ENCODE results near the gene GNAZ. TPM values are rescaled to one million over a fixed set of nuclear protein-coding genes. Genes with fewer than 3 reads are reported as not detected.

GNAZ gene
- polyA plus RNA-seq, 1 donor (not counting 4 experiments of a cell fraction or from before 2014, with no cell fraction given) = 0.03 TPM

DNA sequence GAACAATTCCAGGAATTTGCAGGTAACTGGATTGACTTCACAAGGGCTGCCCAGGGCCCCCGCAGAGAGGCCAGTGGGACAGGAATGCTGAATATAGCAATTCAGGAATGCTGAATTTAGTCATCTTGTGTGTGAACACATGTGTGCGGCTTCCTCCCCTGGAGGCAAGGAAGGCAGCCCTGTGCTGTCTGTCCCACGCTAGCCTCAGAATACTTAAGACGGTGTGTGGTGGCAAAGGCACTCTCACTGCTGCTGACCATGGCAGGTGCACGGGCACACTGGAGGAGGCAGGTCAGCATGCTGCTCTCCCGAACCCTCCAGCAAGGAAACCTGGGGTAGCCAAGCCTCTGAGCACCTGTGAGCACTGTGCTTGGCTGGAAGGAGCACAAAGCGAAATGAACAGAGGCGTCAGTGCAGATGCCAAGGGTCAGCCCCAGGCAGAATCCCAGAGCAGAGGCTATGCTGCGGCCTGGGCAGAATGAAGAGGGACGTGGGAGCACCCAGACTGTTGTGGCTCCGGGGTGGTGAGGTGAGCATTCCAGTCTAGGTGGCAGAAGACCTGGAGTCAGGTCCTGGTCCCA is 2.7 kb downstream of the GNAZ start:
- Histone ChIP-seq H3K79me2 (ENCODE audit: control insufficient read depth, insufficient read depth, low read length) (no peaks in the 10 kb centered on the region), H4K20me1 (ENCODE audit: control insufficient read depth, extremely low read depth, insufficient read depth, low read length) (no peaks in the 10 kb centered on the region), H3K4me1 (ENCODE audit: control insufficient read depth, extremely low read depth, insufficient read depth, low read length) (peaks cover 3% of the 10 kb centered on the region), H3K27me3 (ENCODE audit: control insufficient read depth, extremely low read depth, insufficient read depth, low read length) (peaks cover 47% of the 10 kb centered on the region), H3K4me3 (ENCODE audit: control insufficient read depth in 2 of 3, extremely low read depth in 1 of 3, insufficient read depth in 2 of 3, low read depth in 1 of 3, low read length in 3 of 3) (no peak overlapping the region), H3K4me2 (ENCODE audit: control insufficient read depth, extremely low read depth, insufficient read depth, low read depth, low read length) (no peak overlapping the region), H3K9me1 (ENCODE audit: control insufficient read depth, extremely low read depth, insufficient read depth, low read length) (no peaks in the 10 kb centered on the region), H3K27ac (ENCODE audit: control insufficient read depth, insufficient read depth, low read length) (no peak overlapping the region), H2AFZ (ENCODE audit: control insufficient read depth, low read length) (no peak overlapping the region), H3K9ac (ENCODE audit: control insufficient read depth, extremely low read depth, insufficient read depth, low read length) (no peak overlapping the region), H3K9me3 (ENCODE audit: control insufficient read depth, low read depth, low read length) (no peaks in the 10 kb centered on the region), H3K36me3 (ENCODE audit: control insufficient read depth in 2 of 2, extremely low read depth in 1 of 2, insufficient read depth in 2 of 2, low read length in 2 of 2) (no peaks in the 10 kb centered on the region)
- FAIRE-seq = no peak
- DNase-seq (ENCODE audit: low read depth, low spot score) = no peak
- dilution Hi-C loops (cut with MboI; ENCODE audit: extremely low pct_ligation_motif_present, low sequenced_read_pairs) = no loop called here
- TF ChIP-seq EZH2 (IDR thresholded peaks at IDR 0.05; ENCODE audit: low read length) = no peak
- TF ChIP-seq, protein P1, sequence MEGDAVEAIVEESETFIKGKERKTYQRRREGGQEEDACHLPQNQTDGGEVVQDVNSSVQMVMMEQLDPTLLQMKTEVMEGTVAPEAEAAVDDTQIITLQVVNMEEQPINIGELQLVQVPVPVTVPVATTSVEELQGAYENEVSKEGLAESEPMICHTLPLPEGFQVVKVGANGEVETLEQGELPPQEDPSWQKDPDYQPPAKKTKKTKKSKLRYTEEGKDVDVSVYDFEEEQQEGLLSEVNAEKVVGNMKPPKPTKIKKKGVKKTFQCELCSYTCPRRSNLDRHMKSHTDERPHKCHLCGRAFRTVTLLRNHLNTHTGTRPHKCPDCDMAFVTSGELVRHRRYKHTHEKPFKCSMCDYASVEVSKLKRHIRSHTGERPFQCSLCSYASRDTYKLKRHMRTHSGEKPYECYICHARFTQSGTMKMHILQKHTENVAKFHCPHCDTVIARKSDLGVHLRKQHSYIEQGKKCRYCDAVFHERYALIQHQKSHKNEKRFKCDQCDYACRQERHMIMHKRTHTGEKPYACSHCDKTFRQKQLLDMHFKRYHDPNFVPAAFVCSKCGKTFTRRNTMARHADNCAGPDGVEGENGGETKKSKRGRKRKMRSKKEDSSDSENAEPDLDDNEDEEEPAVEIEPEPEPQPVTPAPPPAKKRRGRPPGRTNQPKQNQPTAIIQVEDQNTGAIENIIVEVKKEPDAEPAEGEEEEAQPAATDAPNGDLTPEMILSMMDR (optimal IDR thresholded peaks at IDR 0.05 in 1 of 3, IDR thresholded peaks at IDR 0.05 in 1 of 3, conservative IDR thresholded peaks at IDR 0.05 in 1 of 3; ENCODE audit: extremely low read depth in 1 of 3, insufficient read depth in 2 of 3, low read length in 3 of 3) = no peak

DNA sequence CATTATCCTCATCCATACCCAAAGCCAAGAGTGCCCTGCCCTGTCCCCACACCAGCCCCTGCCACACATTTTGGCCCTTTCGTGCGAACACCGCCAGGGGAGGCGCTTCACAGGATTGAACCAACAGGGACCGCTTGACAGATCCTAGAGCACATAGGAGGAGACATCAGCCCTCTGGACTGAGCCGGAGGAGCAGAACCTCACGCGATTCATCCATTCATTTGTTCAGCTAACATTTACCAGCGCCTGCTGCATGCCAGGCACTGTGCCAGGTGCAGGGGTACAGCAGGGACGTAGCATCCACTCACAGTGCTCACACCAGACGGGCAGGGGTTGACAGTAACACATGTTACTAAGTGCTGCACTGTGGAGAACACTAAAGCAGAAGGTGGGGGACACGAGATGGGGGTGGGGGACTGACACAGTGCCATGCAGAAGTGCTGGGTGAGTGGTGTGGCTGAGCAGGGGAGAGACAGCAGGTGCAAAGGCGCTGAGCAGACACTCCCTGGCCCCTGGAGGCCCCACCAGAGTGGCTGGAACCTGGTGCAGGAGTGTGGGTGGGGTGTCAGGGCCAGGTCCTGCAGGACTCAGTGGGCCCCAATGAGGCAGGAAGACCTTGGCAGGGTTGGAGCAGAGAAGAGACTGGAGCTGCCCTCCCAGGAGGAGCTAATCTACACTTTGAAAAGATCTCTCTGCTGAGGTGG is 3.4 kb downstream of the GNAZ start:
- Histone ChIP-seq H3K9me3 (ENCODE audit: control insufficient read depth, low read depth, low read length) (no peaks in the 10 kb centered on the region), H3K79me2 (ENCODE audit: control insufficient read depth, insufficient read depth, low read length) (no peaks in the 10 kb centered on the region), H3K4me1 (ENCODE audit: control insufficient read depth, extremely low read depth, insufficient read depth, low read length) (peaks cover 3% of the 10 kb centered on the region), H2AFZ (ENCODE audit: control insufficient read depth, low read length) (no peak overlapping the region), H3K27me3 (ENCODE audit: control insufficient read depth, extremely low read depth, insufficient read depth, low read length) (peaks cover 41% of the 10 kb centered on the region), H4K20me1 (ENCODE audit: control insufficient read depth, extremely low read depth, insufficient read depth, low read length) (no peaks in the 10 kb centered on the region), H3K4me3 (ENCODE audit: control insufficient read depth in 2 of 3, extremely low read depth in 1 of 3, insufficient read depth in 2 of 3, low read depth in 1 of 3, low read length in 3 of 3) (no peak overlapping the region), H3K9ac (ENCODE audit: control insufficient read depth, extremely low read depth, insufficient read depth, low read length) (no peak overlapping the region), H3K9me1 (ENCODE audit: control insufficient read depth, extremely low read depth, insufficient read depth, low read length) (no peaks in the 10 kb centered on the region), H3K27ac (ENCODE audit: control insufficient read depth, insufficient read depth, low read length) (no peak overlapping the region), H3K36me3 (ENCODE audit: control insufficient read depth in 2 of 2, extremely low read depth in 1 of 2, insufficient read depth in 2 of 2, low read length in 2 of 2) (no peaks in the 10 kb centered on the region), H3K4me2 (ENCODE audit: control insufficient read depth, extremely low read depth, insufficient read depth, low read depth, low read length) (no peak overlapping the region)
- no peak for DNase-seq (ENCODE audit: low read depth, low spot score)
- no peak for FAIRE-seq
- TF ChIP-seq EZH2 (IDR thresholded peaks at IDR 0.05; ENCODE audit: low read length) = no peak
- TF ChIP-seq, protein P1 (optimal IDR thresholded peaks at IDR 0.05 in 1 of 3, IDR thresholded peaks at IDR 0.05 in 1 of 3, conservative IDR thresholded peaks at IDR 0.05 in 1 of 3; ENCODE audit: extremely low read depth in 1 of 3, insufficient read depth in 2 of 3, low read length in 3 of 3) = no peak
- dilution Hi-C loops (cut with MboI; ENCODE audit: extremely low pct_ligation_motif_present, low sequenced_read_pairs) = no loop called here

All from keratinocyte (primary cell).